Sigmoid colon (tissue), 7 donors: ENCODE measurements around the gene CSF2RB. TPM values are rescaled to one million over a fixed set of nuclear protein-coding genes. Genes with fewer than 3 reads are reported as not detected.

Experiments used
- DNase-seq: peaks from one replicate; pipeline ENCODE4 v3.0.0-alpha.2; 2019
- H3K27ac ChIP-seq, 4 donors: fragments of 200-600 bp; sonication (generic); one replicate each; pipeline ENCODE4 v1.5.1; 2016 to 2019; ENCODE audit warnings: mild to moderate bottlenecking in 1 of 4
- H3K27me3 ChIP-seq, 3 donors: fragments of 200-600 bp; sonication (generic); one replicate each; pipeline ENCODE4 v1.5.1; 2019; ENCODE audit warnings: mild to moderate bottlenecking in 1 of 3
- H3K36me3 ChIP-seq, 4 donors: fragments of 200-600 bp; sonication (generic); one replicate each; pipeline ENCODE4 v1.5.1; 2016 to 2019
- H3K4me1 ChIP-seq, 4 donors: fragments of 200-600 bp; sonication (generic); one replicate each; pipeline ENCODE4 v1.5.1; 2017 to 2019
- H3K4me3 ChIP-seq, 4 donors: fragments of 200-600 bp; sonication (generic); one replicate each; pipeline ENCODE4 v1.5.1; 2017 to 2019; ENCODE audit warnings: mild to moderate bottlenecking in 2 of 4, moderate library complexity in 1 of 4
- H3K9me3 ChIP-seq, 4 donors: fragments of 200-600 bp in 3 of 4; sonication (generic) in 3 of 4; one replicate each; pipeline versions ENCODE4 v1.5.1 to v1.6.1; 2013 to 2019
- CTCF ChIP-seq, 4 experiments: fragments of 450-650 bp in 3 of 4; fragments of 200-600 bp in 1 of 4; IDR thresholded peaks; one replicate each; pipeline ENCODE4 v1.5.1; 2016 to 2019; ENCODE audit warnings: antibody characterized with exemption in 4 of 4, mild to moderate bottlenecking in 3 of 4, moderate library complexity in 2 of 4
- EP300 ChIP-seq, 4 donors: sonication (generic); formaldehyde crosslinking; IDR thresholded peaks; one replicate each; pipeline ENCODE4 v1.6.1; 2017; ENCODE audit warnings: antibody characterized with exemption in 4 of 4
- POLR2A ChIP-seq, 2 donors: fragments of 450-650 bp; IDR thresholded peaks; one replicate each; pipeline ENCODE4 v1.6.1; 2016; ENCODE audit warnings: antibody characterized with exemption in 2 of 2, mild to moderate bottlenecking in 2 of 2, moderate library complexity in 2 of 2
- POLR2AphosphoS5 ChIP-seq, 4 donors: sonication (generic); formaldehyde crosslinking; IDR thresholded peaks; one replicate each; pipeline ENCODE4 v1.6.1; 2017; ENCODE audit warnings: antibody characterized with exemption in 4 of 4
- WGBS, 2 donors: extraction: QIAGEN DNeasy Blood & Tissue Kit; methylation state at CpG; one replicate each; pipeline ENCODE4 v1.1.7; 2013; 5-methylcytosine and 5-hydroxymethylcytosine counted together
- intact Hi-C: fragments of 100-400 bp; cut with DNase I; formaldehyde crosslinking; loops from one replicate; pipeline ENCODE4 v1.15.1; 2023
- polyA plus RNA-seq, 3 donors: library from polyadenylated mRNA; stranded (reverse); fragments of 200-250 nt; gene quantifications; one replicate each; pipeline ENCODE4 v1.2.3, GENCODE V29; 2013
- total RNA-seq, 4 donors: library from RNA; depleted of rRNA; stranded (reverse); fragments of >200 nt; gene quantifications; one replicate each; pipeline ENCODE4 v1.1.0, GENCODE V29; 2016
- donor health status: healthy with polysubstance abuse.
- donor health status: Bipolar disorder and iron deficiency.
- donor health status: healthy.

CSF2RB gene
- total and polyA plus RNA-seq, 7 donors = 0.60 to 11.4 (median 3.7) TPM

GRCh38 chr22:36950797-36951590, 37.6 kb downstream of the CSF2RB start:
- H3K4me1 ChIP-seq = peaks cover 0 to 10% (median 4%) of the 10 kb centered on the region in 4 donors
- H3K36me3 ChIP-seq = no peaks in the 10 kb centered on the region
- no peak overlapping the region for H3K27ac ChIP-seq
- TF ChIP-seq POLR2AphosphoS5 (IDR thresholded peaks at IDR 0.05) = no peak
- no peak for TF ChIP-seq POLR2A (IDR thresholded peaks at IDR 0.05)
- intact Hi-C loops = no loop called here
- H3K27me3 ChIP-seq = no peaks in the 10 kb centered on the region
- WGBS, 2 donors = 83 to 84% methylated on average over 17 of the region's 17 CpGs
- no peaks in the 10 kb centered on the region for H3K9me3 ChIP-seq
- no peak overlapping the region for H3K4me3 ChIP-seq
- DNase-seq = no peak

- TF ChIP-seq EP300 (IDR thresholded peaks at IDR 0.05) = no peak
- TF ChIP-seq CTCF (IDR thresholded peaks at IDR 0.05) = no peak
- no peak for TF ChIP-seq POLR2AphosphoS5 (IDR thresholded peaks at IDR 0.05)
- no peak for TF ChIP-seq POLR2A (IDR thresholded peaks at IDR 0.05)
- H3K4me3 ChIP-seq = no peak overlapping the region
- no peaks in the 10 kb centered on the region for H3K36me3 ChIP-seq
- H3K4me1 ChIP-seq = peaks cover 0 to 10% (median 4%) of the 10 kb centered on the region in 4 donors
- WGBS, 2 donors = 78 to 84% methylated on average over 7 of the region's 7 CpGs
- H3K27me3 ChIP-seq = no peaks in the 10 kb centered on the region
- H3K9me3 ChIP-seq = no peaks in the 10 kb centered on the region
- intact Hi-C loops = no loop called here
- H3K27ac ChIP-seq = no peak overlapping the region
- no peak for DNase-seq
Measured at GRCh38 chr22:36951746-36952145, 38.3 kb downstream of the CSF2RB start.

- TF ChIP-seq POLR2AphosphoS5 (IDR thresholded peaks at IDR 0.05) (no peak), POLR2A (IDR thresholded peaks at IDR 0.05) (no peak), CTCF (IDR thresholded peaks at IDR 0.05) (no peak)
- Histone ChIP-seq H3K27ac (no peak overlapping the region), H3K27me3 (no peaks in the 10 kb centered on the region), H3K36me3 (no peaks in the 10 kb centered on the region), H3K4me1 (peaks cover 0 to 5% (median 2%) of the 10 kb centered on the region in 4 donors), H3K4me3 (no peak overlapping the region), H3K9me3 (no peaks in the 10 kb centered on the region)
- intact Hi-C loops = no loop called here
- no peak for DNase-seq
- 82 to 83% methylated on average over 13 of the region's 13 CpGs for WGBS, 2 donors
Measured at GRCh38 chr22:36953239-36954080, 40.0 kb downstream of the CSF2RB start.

- intact Hi-C loops = no loop called here
- H3K4me1 ChIP-seq = no peaks in the 10 kb centered on the region
- no peaks in the 10 kb centered on the region for H3K9me3 ChIP-seq
- no peaks in the 10 kb centered on the region for H3K36me3 ChIP-seq
- WGBS, 2 donors = 49 to 58% methylated on average over 10 of the region's 10 CpGs
- DNase-seq = no peak
- no peak for TF ChIP-seq CTCF (IDR thresholded peaks at IDR 0.05)
- no peak for TF ChIP-seq POLR2AphosphoS5 (IDR thresholded peaks at IDR 0.05)
- TF ChIP-seq POLR2A (IDR thresholded peaks at IDR 0.05) = no peak
- TF ChIP-seq EP300 (IDR thresholded peaks at IDR 0.05) = no peak
- H3K27me3 ChIP-seq = no peaks in the 10 kb centered on the region
- H3K27ac ChIP-seq = no peak overlapping the region
- no peak overlapping the region for H3K4me3 ChIP-seq
Measured at GRCh38 chr22:36954251-36955014, 41.0 kb downstream of the CSF2RB start.
